ENCODE measurements around the gene FCHSD2.

Gene FCHSD2

DNA sequence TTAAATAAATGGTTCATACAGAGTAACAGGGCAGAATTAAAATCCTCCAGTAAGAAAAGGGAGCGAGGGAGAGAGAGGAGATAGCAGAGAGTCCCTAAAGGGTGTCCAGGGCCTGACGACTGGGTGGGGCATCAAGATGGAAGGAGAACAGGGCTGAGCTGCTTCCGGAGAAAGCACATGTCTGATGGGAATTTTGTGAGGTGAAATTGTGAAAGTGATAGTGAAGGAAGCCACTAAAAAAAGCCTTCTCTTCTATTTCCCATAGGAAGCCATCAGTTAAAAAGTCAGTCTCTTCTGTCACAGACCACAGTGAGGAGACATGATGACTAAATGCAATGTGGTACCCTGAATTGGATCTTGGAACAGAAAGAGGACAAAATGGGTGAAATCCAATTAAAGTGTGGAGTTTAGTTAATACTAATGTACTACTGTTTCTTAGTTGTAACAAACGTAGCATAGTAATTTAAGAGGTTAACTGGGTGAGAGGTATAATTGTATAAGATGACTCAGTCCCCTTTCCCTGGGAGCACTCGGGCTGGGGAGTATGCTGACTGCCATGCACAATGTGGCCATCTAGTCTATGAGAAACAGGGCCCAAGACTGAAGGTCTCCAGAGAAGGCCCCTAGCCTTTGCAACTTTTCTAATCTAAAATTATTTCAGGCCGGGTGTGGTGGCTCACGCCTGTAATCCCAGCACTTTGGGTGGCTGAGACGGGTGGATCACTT lies 29.5 kb upstream of the FCHSD2 start:
- no peak for DNase-seq

DNA sequence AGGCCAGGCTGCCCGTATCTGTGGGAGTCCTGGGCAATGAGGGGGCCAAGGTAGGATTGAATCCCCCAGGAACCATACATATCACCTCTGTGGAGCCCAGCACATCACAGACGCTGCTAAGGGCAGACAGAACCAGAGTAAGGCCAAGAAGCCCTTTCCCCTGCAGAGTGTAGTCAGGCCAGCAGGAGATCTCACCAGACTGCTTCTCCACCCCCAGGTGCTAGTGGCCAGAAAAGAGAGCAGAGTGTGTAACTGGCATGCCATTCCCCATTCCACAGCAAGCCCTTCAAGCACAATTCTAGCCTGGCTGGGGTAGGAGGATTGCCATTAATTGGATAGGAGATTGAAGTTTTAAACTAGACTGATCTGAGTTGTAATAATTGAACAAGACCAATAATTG lies 28.0 kb upstream of the FCHSD2 start:
- DNase-seq: no peak

- no peak for DNase-seq
Measured at GRCh38 chr11:73168925-73169579, 26.9 kb upstream of the FCHSD2 start.

DNA sequence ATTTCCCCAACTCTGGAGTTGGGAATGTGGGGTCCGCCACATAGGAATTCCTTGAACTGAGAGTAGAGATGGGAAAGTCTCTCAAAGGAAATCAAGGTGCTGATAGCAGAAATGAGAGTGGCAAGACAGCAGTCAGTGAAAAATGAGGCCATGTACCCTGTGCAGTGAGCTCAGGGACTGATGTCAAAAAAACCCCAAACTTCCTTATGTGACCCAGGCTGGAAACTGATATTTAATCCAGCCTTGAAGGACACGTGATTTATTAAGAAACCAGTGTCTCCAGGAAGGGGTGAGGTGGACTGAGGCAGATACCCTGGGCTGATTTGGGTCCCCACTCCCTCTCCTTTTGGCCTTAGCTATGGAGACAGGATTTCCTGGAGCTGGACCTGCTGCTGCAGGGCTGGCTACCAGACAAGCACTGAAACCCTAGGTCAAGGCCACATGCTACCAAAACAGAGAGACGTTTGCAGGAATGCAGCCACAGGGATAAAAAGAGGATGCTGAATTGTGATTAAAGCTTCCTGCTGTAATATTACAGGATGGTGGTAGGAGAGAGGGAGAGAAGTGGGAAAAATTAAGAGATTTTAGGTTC lies 25.3 kb upstream of the FCHSD2 start:
- no peak for DNase-seq

GRCh38 chr11:73164803-73165540 lies 22.9 kb upstream of the FCHSD2 start:
- no peak for DNase-seq

- DNase-seq: no peak
Measured at GRCh38 chr11:73163638-73164174, 21.6 kb upstream of the FCHSD2 start.

DNA sequence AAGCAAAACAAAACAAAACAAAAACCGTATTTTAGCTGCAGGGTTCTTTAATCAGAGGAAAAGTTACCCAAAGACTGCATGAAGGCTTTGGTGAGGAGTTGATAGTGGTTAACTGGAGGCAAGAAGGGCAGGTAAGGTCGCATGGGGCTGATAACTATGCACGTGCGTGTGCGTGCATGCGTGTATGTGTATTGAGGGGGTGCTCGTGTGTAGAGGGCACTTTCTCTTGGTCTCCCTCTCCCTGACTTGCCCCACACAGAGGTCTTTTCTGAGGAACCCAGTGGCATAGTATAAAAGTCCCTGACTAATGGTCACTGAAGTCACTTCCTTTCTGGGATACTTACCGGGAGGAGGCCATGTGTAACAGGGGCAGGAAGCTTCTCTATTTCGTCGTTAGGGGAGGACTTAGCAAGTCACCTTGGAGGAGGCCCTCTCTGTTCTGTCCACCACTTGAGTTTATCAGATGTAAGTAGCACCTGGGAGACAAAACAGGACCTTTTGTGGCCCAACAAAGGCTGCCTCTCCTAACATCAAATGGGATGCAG lies 20.1 kb upstream of the FCHSD2 start:
- no peak for DNase-seq

GRCh38 chr11:73160005-73160760 lies 18.1 kb upstream of the FCHSD2 start:
- DNase-seq: no peak

DNA sequence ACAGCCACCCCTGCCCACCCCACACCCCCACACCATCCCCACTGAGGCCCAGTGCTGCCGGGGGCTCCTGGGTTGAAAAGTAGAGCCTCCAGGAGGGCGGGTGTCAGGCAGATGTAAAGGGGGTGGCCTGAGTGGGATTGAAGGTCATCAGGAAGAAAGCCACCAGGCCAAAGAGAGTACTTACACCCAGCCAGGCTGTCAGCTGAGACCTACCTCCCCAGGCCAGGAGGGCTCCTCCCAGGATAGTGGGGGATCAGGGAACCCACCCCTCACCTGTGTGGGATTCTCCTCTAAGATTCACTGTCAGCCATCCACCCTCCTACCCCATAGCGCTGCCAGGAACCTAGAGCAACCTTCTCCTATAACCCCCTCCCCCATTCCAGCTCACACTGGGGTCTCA lies 17.2 kb upstream of the FCHSD2 start:
- no peak for DNase-seq

DNA sequence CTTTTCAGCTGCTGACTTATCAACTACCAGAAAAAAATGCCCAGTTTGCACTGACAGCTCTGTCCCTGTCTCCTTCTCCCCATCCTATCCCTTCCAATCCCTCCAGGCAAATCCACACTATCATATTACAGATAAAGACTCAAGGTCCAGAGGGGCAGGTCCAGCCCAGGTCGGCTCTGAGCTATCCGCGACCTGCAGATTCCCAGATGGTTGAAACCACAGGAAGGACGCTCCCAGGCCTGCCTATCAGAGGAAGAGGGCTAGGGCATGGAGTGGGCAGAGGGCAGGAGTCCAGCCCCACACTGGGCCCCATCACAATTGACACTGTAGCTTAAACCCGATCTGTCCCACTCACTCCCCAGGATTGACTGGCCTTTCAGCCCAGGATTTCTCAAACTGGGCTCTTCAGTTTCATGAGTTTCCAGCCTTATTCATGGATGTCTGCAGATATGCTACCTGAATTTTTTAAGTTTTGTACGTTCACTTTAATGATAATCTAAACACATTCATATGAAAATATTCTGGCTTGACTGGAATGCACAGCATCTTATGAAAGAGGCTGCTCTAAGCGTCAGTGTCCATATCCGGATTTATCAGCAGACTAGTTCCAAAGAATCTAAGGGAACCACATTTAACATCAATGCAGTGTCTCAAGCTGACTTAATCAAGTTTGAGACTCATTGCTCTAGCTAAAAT lies 16.4 kb upstream of the FCHSD2 start:
- no peak for DNase-seq

DNA sequence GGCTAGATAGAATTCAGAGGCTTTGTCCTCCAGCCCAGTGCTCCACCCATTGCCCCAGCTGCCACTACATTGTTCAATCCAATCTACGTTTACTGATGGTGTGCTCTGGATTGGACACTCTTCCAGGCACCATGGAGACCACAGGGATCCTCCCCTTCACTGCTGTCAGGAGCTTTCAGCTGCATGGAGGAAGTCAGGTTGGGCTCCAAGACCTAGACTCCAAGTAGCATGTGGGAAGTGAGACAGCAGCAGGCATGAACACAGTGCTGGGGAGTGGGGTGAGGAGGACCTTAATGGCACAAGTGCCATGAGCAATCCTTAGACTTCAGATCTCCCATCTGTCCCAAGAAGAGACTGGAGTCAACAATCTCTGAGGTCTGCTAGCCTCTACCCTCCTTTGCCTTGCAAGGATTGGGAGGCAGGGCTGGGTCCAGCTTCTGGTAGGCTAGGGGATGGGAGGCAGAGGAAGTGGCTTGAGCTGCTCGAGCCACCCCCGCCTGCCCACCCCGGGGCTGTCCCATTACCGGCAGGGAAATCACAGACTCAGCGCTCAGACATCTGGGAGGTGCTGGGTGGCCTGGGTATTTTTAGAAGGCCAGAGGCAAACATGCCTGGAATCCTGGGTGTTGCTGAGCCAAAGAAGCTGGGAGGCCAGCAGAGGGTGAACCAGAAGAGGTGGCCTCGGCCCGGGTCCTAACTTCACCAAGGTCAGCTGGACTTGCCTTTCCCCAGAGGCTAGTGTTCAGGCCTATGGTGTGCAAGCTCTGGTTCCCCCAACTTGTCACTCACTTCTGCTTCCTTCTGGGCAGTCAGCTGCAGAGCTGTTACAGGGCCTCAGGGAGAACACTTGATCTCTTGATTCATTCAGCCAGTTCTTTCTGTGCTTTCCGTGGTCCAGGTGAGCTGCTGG lies 15.2 kb upstream of the FCHSD2 start:
- no peak for DNase-seq

- DNase-seq: no peak
Measured at GRCh38 chr11:73156686-73157085, 14.6 kb upstream of the FCHSD2 start.

DNA sequence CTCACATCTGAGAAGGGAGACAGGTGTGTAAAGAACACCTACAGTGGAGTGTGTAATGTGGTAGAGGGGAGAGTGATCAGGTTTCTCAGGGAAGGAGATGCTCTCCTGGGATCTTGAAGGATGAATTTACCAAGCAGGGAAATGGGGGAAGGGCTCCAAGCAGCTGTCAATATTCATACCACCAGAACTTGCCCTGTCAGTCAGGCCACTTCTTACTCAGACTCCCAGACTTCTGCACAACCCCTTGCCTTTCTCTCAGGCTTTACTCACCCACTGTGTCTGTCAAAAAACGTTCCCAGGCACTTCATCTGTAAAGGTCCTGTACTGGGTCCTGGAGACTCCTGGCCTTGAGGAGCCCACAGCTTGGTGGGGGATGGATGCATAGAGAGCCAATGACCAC lies 14.0 kb upstream of the FCHSD2 start:
- no peak for DNase-seq

GRCh38 chr11:73155102-73155501 lies 13.0 kb upstream of the FCHSD2 start:
- no peak for DNase-seq

GRCh38 chr11:73154178-73154577 lies 12.1 kb upstream of the FCHSD2 start:
- DNase-seq: no peak

DNA sequence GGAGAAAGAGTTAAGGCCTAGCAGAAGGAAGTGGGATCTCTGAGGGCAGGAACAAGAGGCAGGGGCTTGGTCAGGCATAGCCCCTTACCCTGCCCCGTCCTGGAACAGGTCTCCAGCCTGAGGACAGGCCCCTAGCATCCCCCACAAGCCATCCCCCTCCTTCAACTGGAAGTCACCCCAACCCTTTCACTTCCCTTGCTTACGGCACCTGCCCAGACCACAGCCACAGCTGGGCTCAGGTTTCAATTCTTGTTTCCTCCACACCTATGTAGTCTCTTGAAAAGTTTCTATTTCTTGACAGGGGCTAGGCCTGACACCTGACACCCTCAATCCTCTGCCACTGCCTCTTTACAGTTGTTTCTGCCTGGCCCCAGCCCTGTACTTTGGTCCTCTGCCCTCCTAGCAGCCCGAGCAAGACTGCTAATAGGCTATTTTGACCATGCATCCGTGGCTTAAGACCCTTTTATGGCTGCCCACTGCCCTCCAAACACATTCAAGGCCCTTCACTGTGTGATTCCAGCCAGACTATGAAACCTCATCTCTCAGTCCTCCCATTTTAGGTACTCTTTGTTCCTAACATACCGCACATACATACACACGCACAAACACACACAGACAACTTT lies 10.9 kb upstream of the FCHSD2 start:
- no peak for DNase-seq

GRCh38 chr11:73152086-73152853 lies 10.2 kb upstream of the FCHSD2 start:
- no peak for DNase-seq

DNA sequence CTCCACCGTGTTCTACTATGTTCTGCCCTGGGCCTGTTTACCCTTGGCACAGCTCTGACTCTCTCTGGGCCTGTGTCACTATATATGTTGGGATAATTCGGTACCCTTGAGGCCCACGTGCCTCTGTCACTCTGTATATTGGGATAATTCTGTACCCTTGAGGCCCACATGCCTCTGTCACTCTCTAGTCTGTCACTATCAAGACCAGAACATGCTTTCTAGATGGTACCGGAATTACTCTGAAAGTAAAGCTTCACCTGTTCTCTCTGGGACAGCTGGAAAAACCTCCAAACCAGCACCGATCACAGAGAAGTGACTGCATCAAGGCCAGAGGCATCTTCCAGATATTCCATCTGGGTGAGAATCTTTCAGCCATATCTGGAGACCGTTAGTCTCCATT lies 9.3 kb upstream of the FCHSD2 start:
- no peak for DNase-seq

- no peak for DNase-seq
Measured at GRCh38 chr11:73149105-73149504, 7.0 kb upstream of the FCHSD2 start.

Data from NCI-H1436 (cell line).